WTC11 (cell line): ENCODE results near the gene EPN3.

Experiments used
- ARID4B ChIP-seq: sonication (generic); formaldehyde crosslinking; IDR thresholded peaks from 2 replicates; pipeline ENCODE4 v1.8.0; 2023; ENCODE audit warnings: missing genetic modification reagents, mild to moderate bottlenecking, borderline replicate concordance
- CREB1 ChIP-seq: sonication (generic); formaldehyde crosslinking; IDR thresholded peaks from 2 replicates; pipeline ENCODE4 v1.8.0; 2023; ENCODE audit warnings: mild to moderate bottlenecking, missing genetic modification reagents
- ETV6 ChIP-seq: sonication (generic); formaldehyde crosslinking; IDR thresholded peaks from 2 replicates; pipeline ENCODE4 v1.8.1; 2022; ENCODE audit warnings: mild to moderate bottlenecking, missing genetic modification reagents
- GRHL2 ChIP-seq: fragments of 250-450 bp; sonication (Bioruptor Pico); IDR thresholded peaks from 2 replicates; pipeline ENCODE4 v1.8.0; 2022; ENCODE audit warnings: mild to moderate bottlenecking, moderate library complexity; ENCODE audit not compliant: insufficient replicate concordance, severe bottlenecking
- KAT7 ChIP-seq: sonication (generic); formaldehyde crosslinking; IDR thresholded peaks from 2 replicates; pipeline ENCODE4 v1.8.1; 2023; ENCODE audit warnings: missing genetic modification reagents, mild to moderate bottlenecking, borderline replicate concordance
- MAX ChIP-seq: sonication (generic); formaldehyde crosslinking; IDR thresholded peaks from 2 replicates; pipeline ENCODE4 v1.8.0; 2022; ENCODE audit warnings: mild to moderate bottlenecking, missing genetic modification reagents
- MYBL2 ChIP-seq: sonication (generic); formaldehyde crosslinking; IDR thresholded peaks from 2 replicates; pipeline ENCODE4 v1.8.1; 2023; ENCODE audit warnings: mild to moderate bottlenecking, moderate library complexity, missing genetic modification reagents
- NR2C2 ChIP-seq: sonication (generic); formaldehyde crosslinking; IDR thresholded peaks from 2 replicates; pipeline ENCODE4 v1.8.0; 2022; ENCODE audit warnings: mild to moderate bottlenecking, missing genetic modification reagents
- NR3C1 ChIP-seq: sonication (generic); formaldehyde crosslinking; conservative IDR thresholded peaks from 2 replicates; pipeline ENCODE4 v1.8.1; 2023; ENCODE audit warnings: low read depth, mild to moderate bottlenecking, missing genetic modification reagents
- RELA ChIP-seq: sonication (generic); formaldehyde crosslinking; IDR thresholded peaks from 2 replicates; pipeline ENCODE4 v1.8.1; 2022; ENCODE audit warnings: missing genetic modification reagents, mild to moderate bottlenecking, borderline replicate concordance
- USF2 ChIP-seq: sonication (generic); formaldehyde crosslinking; IDR thresholded peaks from 2 replicates; pipeline ENCODE4 v1.8.1; 2023; ENCODE audit warnings: mild to moderate bottlenecking, missing genetic modification reagents, moderate library complexity
- ZBTB43 ChIP-seq: sonication (generic); formaldehyde crosslinking; IDR thresholded peaks from 2 replicates; pipeline ENCODE4 v1.8.1; 2023; ENCODE audit warnings: mild to moderate bottlenecking, missing genetic modification reagents
- ZNF423 ChIP-seq: fragments of 250-450 bp; sonication (Bioruptor Pico); IDR thresholded peaks from 2 replicates; pipeline ENCODE4 v2.1.2; 2022; ENCODE audit warnings: mild to moderate bottlenecking, moderate library complexity
- TF ChIP-seq, protein P1 (sequence below): fragments of 200-600 bp; IDR thresholded peaks from 2 replicates; pipeline ENCODE4 v1.8.0; 2022; ENCODE audit warnings: antibody characterized with exemption

DNA sequence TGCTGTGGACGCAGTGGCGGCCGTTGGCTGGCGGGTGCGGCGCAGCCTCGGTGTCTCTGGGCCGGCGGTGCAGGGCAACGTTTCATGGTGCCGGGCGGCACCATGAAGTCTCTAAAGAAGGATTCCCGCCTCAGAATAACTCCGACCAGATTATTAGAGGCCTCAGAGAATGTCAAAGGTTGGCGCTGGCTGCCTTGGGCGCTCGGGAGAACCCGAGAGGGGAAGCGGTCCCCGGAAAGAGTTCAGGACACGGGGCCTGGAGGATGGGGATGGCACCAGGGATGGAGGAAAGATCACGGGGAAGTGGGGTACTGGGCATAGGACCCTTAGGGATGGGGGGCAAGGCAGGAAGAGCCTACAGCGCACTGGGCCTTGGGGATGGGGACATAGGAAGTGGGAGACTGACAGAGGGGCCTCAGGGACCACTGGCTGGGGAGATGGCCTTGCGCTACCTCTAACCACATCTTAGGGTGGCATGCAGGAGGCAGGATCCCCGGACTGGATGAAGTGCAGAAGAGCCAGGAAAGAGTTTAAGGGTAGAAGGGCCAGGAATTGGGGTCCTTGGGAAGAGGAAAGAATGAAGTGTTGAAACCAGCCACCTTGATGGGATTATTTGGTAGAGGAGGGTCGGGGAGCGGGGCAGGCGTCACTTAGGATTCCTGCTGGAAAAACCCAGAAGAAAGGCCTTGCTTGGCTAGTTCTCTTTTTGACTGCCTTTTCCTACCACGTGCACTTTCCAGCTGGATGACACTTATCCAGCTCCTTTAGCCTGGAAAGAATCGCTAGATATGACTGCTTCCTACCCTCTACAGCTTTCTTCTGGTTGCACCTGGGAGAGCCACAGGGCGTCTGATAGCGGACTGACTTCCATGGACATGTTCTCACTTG, 23.7 kb upstream of the EPN3 start:
- TF ChIP-seq, protein P1, sequence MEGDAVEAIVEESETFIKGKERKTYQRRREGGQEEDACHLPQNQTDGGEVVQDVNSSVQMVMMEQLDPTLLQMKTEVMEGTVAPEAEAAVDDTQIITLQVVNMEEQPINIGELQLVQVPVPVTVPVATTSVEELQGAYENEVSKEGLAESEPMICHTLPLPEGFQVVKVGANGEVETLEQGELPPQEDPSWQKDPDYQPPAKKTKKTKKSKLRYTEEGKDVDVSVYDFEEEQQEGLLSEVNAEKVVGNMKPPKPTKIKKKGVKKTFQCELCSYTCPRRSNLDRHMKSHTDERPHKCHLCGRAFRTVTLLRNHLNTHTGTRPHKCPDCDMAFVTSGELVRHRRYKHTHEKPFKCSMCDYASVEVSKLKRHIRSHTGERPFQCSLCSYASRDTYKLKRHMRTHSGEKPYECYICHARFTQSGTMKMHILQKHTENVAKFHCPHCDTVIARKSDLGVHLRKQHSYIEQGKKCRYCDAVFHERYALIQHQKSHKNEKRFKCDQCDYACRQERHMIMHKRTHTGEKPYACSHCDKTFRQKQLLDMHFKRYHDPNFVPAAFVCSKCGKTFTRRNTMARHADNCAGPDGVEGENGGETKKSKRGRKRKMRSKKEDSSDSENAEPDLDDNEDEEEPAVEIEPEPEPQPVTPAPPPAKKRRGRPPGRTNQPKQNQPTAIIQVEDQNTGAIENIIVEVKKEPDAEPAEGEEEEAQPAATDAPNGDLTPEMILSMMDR, result no peak
- TF ChIP-seq USF2, result no peak
- no peak for TF ChIP-seq MAX (CRISPR knock-in tag)
- no peak for TF ChIP-seq NR3C1 (CRISPR knock-in tag)
- no peak for TF ChIP-seq RELA (CRISPR knock-in tag)
- no peak for TF ChIP-seq ZNF423 (CRISPR knock-in tag)
- no peak for TF ChIP-seq MYBL2 (CRISPR knock-in tag)
- TF ChIP-seq CREB1, result no peak
- TF ChIP-seq GRHL2, result no peak
- no peak for TF ChIP-seq ZBTB43 (CRISPR knock-in tag)
- TF ChIP-seq ETV6 (CRISPR knock-in tag), result no peak
- TF ChIP-seq KAT7, result no peak
- no peak for TF ChIP-seq ARID4B (CRISPR knock-in tag)
- no peak for TF ChIP-seq NR2C2 (CRISPR knock-in tag)
